B cell (primary cell): ENCODE measurements around the gene POLR2F. TPM values are rescaled to one million over a fixed set of nuclear protein-coding genes. Genes with fewer than 3 reads are reported as not detected.

Experiments used
- ATAC-seq: fragments of 200-7000 bp; cut with Tn5 transposase; one replicate; pipeline ENCODE4 v1.10.0; 2021; ENCODE audit warnings: low read depth, mild to moderate bottlenecking, moderate number of reproducible peaks, moderate library complexity
- CTCF ChIA-PET: fragments of 350-600 bp; sonication (Branson Sonifier 250); formaldehyde crosslinking; loops from one replicate; lab custom pipeline; 2021; ENCODE audit warnings: antibody characterized with exemption, inconsistent platforms; lab: Charles Lee
- POLR2A ChIA-PET: fragments of 350-600 bp; sonication (Branson Sonifier 250); formaldehyde crosslinking; loops from one replicate; lab custom pipeline; 2021; ENCODE audit warnings: antibody characterized with exemption; lab: Charles Lee
- DNase-seq: peaks from one replicate; pipeline ENCODE4 v3.0.0; 2013
- H2AFZ ChIP-seq: 2 replicates; pipeline ENCODE4 v1.6.1; 2012; ENCODE audit warnings: mild to moderate bottlenecking, low read depth, low read length; ENCODE audit not compliant: insufficient read depth, poor library complexity, severe bottlenecking
- H3K27ac ChIP-seq, 2 donors: 1 replicate in 1 of 2; 2 replicates in 1 of 2; pipeline ENCODE4 v1.5.1; 2012 to 2013; ENCODE audit warnings: low read length in 2 of 2, mild to moderate bottlenecking in 2 of 2, moderate library complexity in 1 of 2
- H3K27me3 ChIP-seq, 4 experiments: fragments of 200-600 bp in 1 of 4; sonication (generic) in 1 of 4; replicated peaks in 1 of 4; 1 replicate in 2 of 4; 2 replicates in 2 of 4; pipeline versions ENCODE4 v1.6.1 to v1.7.0; 2013 to 2016; ENCODE audit warnings: low read length in 3 of 4, mild to moderate bottlenecking in 2 of 4, mixed read lengths in 1 of 4, moderate library complexity in 1 of 4; ENCODE audit not compliant: insufficient read depth in 4 of 4, control insufficient read depth in 3 of 4; ENCODE audit errors: control extremely low read depth in 1 of 4
- H3K36me3 ChIP-seq, 2 experiments: replicated peaks in 1 of 2; 1 replicate in 1 of 2; 2 replicates in 1 of 2; pipeline versions ENCODE4 v1.6.1 to v1.7.1; 2013; ENCODE audit warnings: low read length in 1 of 2; ENCODE audit not compliant: insufficient read depth in 2 of 2, control insufficient read depth in 1 of 2; ENCODE audit errors: control extremely low read depth in 1 of 2, extremely low read depth in 1 of 2
- H3K4me1 ChIP-seq, 2 donors: fragments of 200-600 bp in 1 of 2; sonication (generic) in 1 of 2; 1 replicate in 1 of 2; 2 replicates in 1 of 2; pipeline versions ENCODE4 v1.5.1 to v1.6.1; 2013 to 2017; ENCODE audit warnings: low read length in 2 of 2; ENCODE audit not compliant: control insufficient read depth in 2 of 2, insufficient read depth in 2 of 2
- H3K4me2 ChIP-seq: replicated peaks from 2 replicates; pipeline ENCODE3; 2012; ENCODE audit warnings: mild to moderate bottlenecking, low read depth, low read length; ENCODE audit not compliant: poor library complexity, severe bottlenecking
- H3K4me3 ChIP-seq, 5 experiments: fragments of 200-600 bp in 1 of 5; sonication (generic) in 1 of 5; 1 replicate in 3 of 5; 2 replicates in 2 of 5; pipeline versions ENCODE4 v1.5.1 to v1.7.0; 2011 to 2016; ENCODE audit warnings: low read length in 4 of 5, mild to moderate bottlenecking in 4 of 5, low read depth in 2 of 5, control low read depth in 1 of 5, moderate library complexity in 1 of 5; ENCODE audit not compliant: insufficient read depth in 1 of 5; ENCODE audit errors: control extremely low read depth in 1 of 5, extremely low read depth in 1 of 5
- H3K79me2 ChIP-seq: fragments of 200-600 bp; sonication (generic); one replicate; pipeline ENCODE4 v1.6.0; 2016; ENCODE audit warnings: low read length; ENCODE audit not compliant: control insufficient read depth, insufficient read depth
- H3K9ac ChIP-seq: fragments of 200-600 bp; sonication (generic); 2 replicates; pipeline ENCODE4 v1.6.1; 2017; ENCODE audit warnings: mild to moderate bottlenecking, low read length, moderate library complexity
- H3K9me3 ChIP-seq, 3 donors: one replicate each; pipeline versions ENCODE4 v1.6.1 to v1.7.1; 2013; ENCODE audit warnings: low read length in 2 of 3; ENCODE audit not compliant: control insufficient read depth in 2 of 3, insufficient read depth in 1 of 3; ENCODE audit errors: control extremely low read depth in 1 of 3
- H4K20me1 ChIP-seq: 2 replicates; pipeline ENCODE4 v1.6.0; 2012; ENCODE audit warnings: mild to moderate bottlenecking, low read length; ENCODE audit not compliant: insufficient read depth, control insufficient read depth, poor library complexity, severe bottlenecking
- H3K27ac Mint-ChIP-seq: one replicate; pipeline ENCODE4 v1.8.0; 2021; ENCODE audit warnings: mixed read lengths
- H3K27me3 Mint-ChIP-seq: one replicate; pipeline ENCODE4 v1.8.0; 2021; ENCODE audit warnings: mixed read lengths
- H3K4me1 Mint-ChIP-seq: one replicate; pipeline ENCODE4 v1.8.0; 2021; ENCODE audit warnings: mixed read lengths
- H3K4me3 Mint-ChIP-seq: one replicate; pipeline ENCODE4 v1.8.0; 2021; ENCODE audit warnings: mixed read lengths
- H3K9me3 Mint-ChIP-seq: one replicate; pipeline ENCODE4 v1.8.0; 2022; ENCODE audit warnings: mixed read lengths; ENCODE audit not compliant: insufficient read depth
- CTCF ChIP-seq: fragments of 200-600 bp; IDR thresholded peaks from one replicate; pipeline ENCODE4 v1.8.0; 2022; ENCODE audit warnings: antibody characterized with exemption, mild to moderate bottlenecking
- EZH2 ChIP-seq: IDR thresholded peaks from 2 replicates; pipeline ENCODE4 v1.6.1; 2012; ENCODE audit warnings: borderline replicate concordance, low read depth, mild to moderate bottlenecking, moderate library complexity, low read length; ENCODE audit not compliant: insufficient read depth, poor library complexity, severe bottlenecking
- WGBS: methylation state at CpG from one replicate; pipeline ENCODE4 v1.1.5; 2013; ENCODE audit warnings: missing lambda C conversion rate; ENCODE audit not compliant: insufficient coverage; 5-methylcytosine and 5-hydroxymethylcytosine counted together
- intact Hi-C: fragments of 100-400 bp; cut with micrococcal nuclease; formaldehyde crosslinking; loops from one replicate; pipeline ENCODE4 v1.10.0; 2022
- polyA plus RNA-seq: library from polyadenylated mRNA; depleted of rRNA; stranded (reverse); fragments of >200 nt; gene quantifications from 2 replicates; pipeline ENCODE4 v1.2.3, GENCODE V29; 2012
- total RNA-seq, 2 donors: library from RNA; stranded (reverse); fragments of 120-200 nt in 1 of 2; gene quantifications; 1 replicate in 1 of 2; 2 replicates in 1 of 2; pipeline versions ENCODE4 v1.2.3 to v1.2.4, GENCODE V29; 2013 to 2022

Gene POLR2F
- total and polyA plus RNA-seq, 2 donors (not counting 1 experiment from before 2014, with no cell fraction given) = 41.8 to 49.6 TPM

- H2AFZ ChIP-seq = no peak overlapping the region
- POLR2A ChIA-PET = no interaction called here
- no peak for DNase-seq
- WGBS = no CpG with 5 or more reads among the region's 4 CpGs
- no peaks in the 10 kb centered on the region for H3K36me3 ChIP-seq
- no peaks in the 10 kb centered on the region for H3K27me3 Mint-ChIP-seq
- H3K4me1 Mint-ChIP-seq = peaks cover 33% of the 10 kb centered on the region
- no peak for ATAC-seq
- no peaks in the 10 kb centered on the region for H3K9me3 ChIP-seq
- CTCF ChIA-PET = interaction anchor here (1.0 kb wide), 1 partner anchor 10 kb away, joined by 3 read pairs; the partner anchor contains the start of gene SOX10
- no peak overlapping the region for H3K4me3 ChIP-seq
- H3K27ac ChIP-seq = peak overlapping the region in 1 of 2 donors; percentile 48
- peaks cover 18 to 33% of the 10 kb centered on the region in 2 donors for H3K4me1 ChIP-seq
- no peaks in the 10 kb centered on the region for H3K79me2 ChIP-seq
- no peak for TF ChIP-seq CTCF
- TF ChIP-seq EZH2 = no peak
- intact Hi-C loops = no loop called here
- H3K4me3 Mint-ChIP-seq = no peak overlapping the region
- H3K9ac ChIP-seq = peak overlapping the region; percentile 35
- H3K9me3 Mint-ChIP-seq = no peaks in the 10 kb centered on the region
- no peaks in the 10 kb centered on the region for H3K27me3 ChIP-seq
- H4K20me1 ChIP-seq = no peaks in the 10 kb centered on the region
- peak overlapping the region; percentile 59 for H3K27ac Mint-ChIP-seq
- no peak overlapping the region for H3K4me2 ChIP-seq
These were observed 42.0 kb downstream of the POLR2F start for GRCh38 chr22:37995460-37995859.

GRCh38 chr22:37996079-37996478 is 42.6 kb downstream of the POLR2F start:
- peak; percentile 37 for DNase-seq
- Mint-ChIP-seq H3K27ac (peak overlapping the region; percentile 71), H3K4me1 (peaks cover 33% of the 10 kb centered on the region), H3K27me3 (no peaks in the 10 kb centered on the region), H3K9me3 (no peaks in the 10 kb centered on the region), H3K4me3 (peak overlapping the region; percentile 41)
- Histone ChIP-seq H2AFZ (peak overlapping the region; percentile 38), H3K4me2 (peak overlapping the region; percentile 65), H3K4me1 (peaks cover 18 to 33% of the 10 kb centered on the region in 2 donors), H3K9ac (peak overlapping the region; percentile 35), H3K79me2 (no peaks in the 10 kb centered on the region), H3K27me3 (no peaks in the 10 kb centered on the region), H3K27ac (peak overlapping the region; percentile 26 to 48), H3K9me3 (no peaks in the 10 kb centered on the region), H4K20me1 (no peaks in the 10 kb centered on the region), H3K4me3 (no peak overlapping the region), H3K36me3 (no peaks in the 10 kb centered on the region)
- POLR2A ChIA-PET = no interaction called here
- CTCF ChIA-PET = interaction anchor here (0.7 to 1.0 kb wide), 2 partner anchors 11 to 523 kb away, joined by 3 to 4 read pairs; partner anchors contain the start of gene SOX10
- intact Hi-C loops = no loop called here
- no peak for TF ChIP-seq CTCF
- TF ChIP-seq EZH2 = no peak
- ATAC-seq = peak; percentile 73
- WGBS = no CpG with 5 or more reads among the region's 4 CpGs
